Mammary epithelial cell (primary cell): ENCODE data around the gene OR52I1.

Experiments
- CTCF ChIP-seq, 2 donors: IDR thresholded peaks in 1 of 2; conservative IDR thresholded peaks in 1 of 2; 2 replicates each; pipeline ENCODE4 v1.5.1; 2011 to 2012; ENCODE audit warnings: inconsistent platforms in 2 of 2, low read length in 2 of 2, mild to moderate bottlenecking in 2 of 2, control low read depth in 1 of 2, low read depth in 1 of 2; ENCODE audit not compliant: insufficient read depth in 1 of 2; ENCODE audit errors: extremely low read depth in 1 of 2
- EZH2 ChIP-seq: IDR thresholded peaks from 2 replicates; pipeline ENCODE4 v1.6.1; 2012; ENCODE audit warnings: low read length, inconsistent platforms, borderline replicate concordance

- TF ChIP-seq EZH2 (no peak), CTCF (conservative IDR thresholded peaks at IDR 0.05 in 1 of 2, IDR thresholded peaks at IDR 0.05 in 1 of 2; ENCODE audit: extremely low read depth in 1 of 2, insufficient read depth in 1 of 2, low read depth in 1 of 2, low read length in 2 of 2) (no peak)
Observed at GRCh38 chr11:4581443-4581842, 12.4 kb upstream of the OR52I1 start, which contains the start of gene OR52I2.
